Smooth muscle cell (in vitro differentiated cells): Measurements from ENCODE around the gene TIFAB. TPM values are rescaled to one million over a fixed set of nuclear protein-coding genes. Genes with fewer than 3 reads are reported as not detected.

ENCODE experiments used
- DNase-seq: peaks from one replicate; lab custom pipeline; 2025; ENCODE audit not compliant: unreplicated experiment; lab: John Stamatoyannopoulos, UW
- H2AFZ ChIP-seq: fragments of 200-600 bp; sonication (generic); 2 replicates; pipeline ENCODE4 v1.6.0; 2016; ENCODE audit warnings: antibody characterized with exemption, low read depth, mild to moderate bottlenecking
- H3F3A ChIP-seq: fragments of 200-600 bp; sonication (generic); 2 replicates; pipeline ENCODE4 v1.6.0; 2017; ENCODE audit warnings: antibody characterized with exemption, low read depth
- H3K27ac ChIP-seq: fragments of 200-600 bp; sonication (generic); 2 replicates; pipeline ENCODE4 v1.5.1; 2016; ENCODE audit warnings: low read depth, mild to moderate bottlenecking
- H3K27me3 ChIP-seq: fragments of 200-600 bp; sonication (generic); 2 replicates; pipeline ENCODE4 v1.6.1; 2016; ENCODE audit warnings: low read depth, mild to moderate bottlenecking
- H3K36me3 ChIP-seq: fragments of 200-600 bp; sonication (generic); 2 replicates; pipeline ENCODE4 v1.5.1; 2016; ENCODE audit warnings: low read depth
- H3K4me1 ChIP-seq: fragments of 200-600 bp; sonication (generic); 2 replicates; pipeline ENCODE4 v1.5.1; 2016; ENCODE audit warnings: low read depth
- H3K4me2 ChIP-seq: fragments of 200-600 bp; sonication (generic); 2 replicates; pipeline ENCODE4 v1.6.0; 2016; ENCODE audit warnings: mild to moderate bottlenecking
- H3K4me3 ChIP-seq: fragments of 200-600 bp; sonication (generic); 2 replicates; pipeline ENCODE4 v1.5.1; 2016; ENCODE audit warnings: mild to moderate bottlenecking
- H3K79me2 ChIP-seq: fragments of 200-600 bp; sonication (generic); 2 replicates; pipeline ENCODE4 v1.6.0; 2016; ENCODE audit warnings: low read depth, mild to moderate bottlenecking
- H3K9ac ChIP-seq: fragments of 200-600 bp; sonication (generic); 2 replicates; pipeline ENCODE4 v1.6.0; 2016; ENCODE audit warnings: low read depth
- H3K9me3 ChIP-seq: fragments of 200-600 bp; sonication (generic); replicated peaks from 2 replicates; pipeline ENCODE4 v1.5.1; 2016; ENCODE audit warnings: low read depth
- H4K20me1 ChIP-seq: fragments of 200-600 bp; sonication (generic); 2 replicates; pipeline ENCODE4 v1.6.0; 2016; ENCODE audit warnings: low read depth
- CTCF ChIP-seq: fragments of 200-600 bp; sonication (generic); IDR thresholded peaks from 2 replicates; pipeline ENCODE4 v1.5.1; 2017; ENCODE audit warnings: borderline replicate concordance, mild to moderate bottlenecking, antibody characterized with exemption; ENCODE audit not compliant: insufficient read depth, poor library complexity, severe bottlenecking
- WGBS: methylation state at CpG from one replicate; pipeline ENCODE4 v1.1.7; 2016; ENCODE audit warnings: low lambda C conversion rate; 5-methylcytosine and 5-hydroxymethylcytosine counted together
- polyA plus RNA-seq: library from polyadenylated mRNA; unstranded; fragments of >200 nt; fragmentation: Nextera tagmentation; extraction: Ambion mirVana; gene quantifications from 2 replicates; pipeline ENCODE4 v1.2.1, GENCODE V29; 2016
- total RNA-seq: library from RNA; depleted of rRNA; stranded (reverse); fragments of >200 nt; gene quantifications from 2 replicates; pipeline ENCODE4 v1.2.3, GENCODE V29; 2014

TIFAB gene
- total and polyA plus RNA-seq, 2 experiments from 2014 or later, result 0.08 TPM; not detected in 1

- Histone ChIP-seq H3K79me2 (no peaks in the 10 kb centered on the region), H3F3A (peaks cover 17% of the 10 kb centered on the region), H3K4me2 (peak overlapping the region; percentile 10), H3K4me1 (peaks cover 18% of the 10 kb centered on the region), H3K9ac (no peak overlapping the region), H4K20me1 (no peaks in the 10 kb centered on the region), H3K4me3 (no peak overlapping the region), H3K36me3 (no peaks in the 10 kb centered on the region), H3K27ac (peak overlapping the region; percentile 46), H3K27me3 (no peaks in the 10 kb centered on the region), H2AFZ (no peak overlapping the region), H3K9me3 (no peaks in the 10 kb centered on the region)
- DNase-seq, result no peak
- no peak for TF ChIP-seq CTCF
- WGBS, result 30% methylated on average over 6 of the region's 6 CpGs
Measured at GRCh38 chr5:135443161-135443960, 8.8 kb downstream of the TIFAB start.

- no peak for DNase-seq
- Histone ChIP-seq H3K4me2 (peak overlapping the region; percentile 6), H3F3A (peaks cover 15% of the 10 kb centered on the region), H3K4me1 (peaks cover 18% of the 10 kb centered on the region), H3K27me3 (no peaks in the 10 kb centered on the region), H3K27ac (peak overlapping the region; percentile 46), H3K9ac (no peak overlapping the region), H3K79me2 (no peaks in the 10 kb centered on the region), H3K9me3 (no peaks in the 10 kb centered on the region), H3K4me3 (no peak overlapping the region), H4K20me1 (no peaks in the 10 kb centered on the region), H2AFZ (no peak overlapping the region), H3K36me3 (no peaks in the 10 kb centered on the region)
- TF ChIP-seq CTCF, result no peak
- 76% methylated on average over 8 of the region's 8 CpGs for whole genome bisulfite sequencing
Measured at GRCh38 chr5:135442431-135443160, 9.6 kb downstream of the TIFAB start.

GRCh38 chr5:135441919-135442318 is 10.2 kb downstream of the TIFAB start:
- H3K36me3 ChIP-seq, result no peaks in the 10 kb centered on the region
- no peak overlapping the region for H3K27ac ChIP-seq
- no peak for DNase-seq
- H3K4me1 ChIP-seq, result peaks cover 18% of the 10 kb centered on the region
- no peaks in the 10 kb centered on the region for H3K79me2 ChIP-seq
- no peaks in the 10 kb centered on the region for H3K27me3 ChIP-seq
- H3K4me2 ChIP-seq, result no peak overlapping the region
- WGBS, result 98% methylated on average over 4 of the region's 4 CpGs
- H3F3A ChIP-seq, result peaks cover 11% of the 10 kb centered on the region
- no peak for TF ChIP-seq CTCF
- H3K9ac ChIP-seq, result no peak overlapping the region
- H3K4me3 ChIP-seq, result no peak overlapping the region
- no peak overlapping the region for H2AFZ ChIP-seq
- H4K20me1 ChIP-seq, result no peaks in the 10 kb centered on the region
- H3K9me3 ChIP-seq, result no peaks in the 10 kb centered on the region
